Measurements from ENCODE around the gene PTPRN2.
"Not testable (repeated sequence)": the region's sequence is repeated elsewhere in the genome, so short reads cannot be mapped to it uniquely, and the experiment has no call there.

Gene PTPRN2

DNA sequence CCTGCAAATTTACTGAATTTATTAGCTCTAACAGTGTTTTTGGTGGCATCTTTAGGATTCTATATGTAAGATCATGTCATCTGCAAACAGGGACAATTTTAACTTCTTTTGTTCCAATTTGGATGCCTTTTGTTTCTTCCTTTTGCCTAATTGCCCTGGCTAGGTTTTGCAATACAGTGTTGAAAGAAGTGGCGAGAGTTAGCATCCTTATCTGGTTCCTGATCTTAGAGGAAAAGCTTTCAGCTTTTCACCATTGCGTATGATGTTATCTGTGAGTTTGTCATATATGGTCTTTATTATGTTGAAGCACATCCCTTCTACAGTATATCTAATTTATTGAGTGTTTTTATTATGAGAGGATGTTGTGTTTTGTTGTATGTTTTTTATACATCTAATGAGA lies 301.4 kb downstream of the PTPRN2 start:
- DNase-seq, result no peak

DNA sequence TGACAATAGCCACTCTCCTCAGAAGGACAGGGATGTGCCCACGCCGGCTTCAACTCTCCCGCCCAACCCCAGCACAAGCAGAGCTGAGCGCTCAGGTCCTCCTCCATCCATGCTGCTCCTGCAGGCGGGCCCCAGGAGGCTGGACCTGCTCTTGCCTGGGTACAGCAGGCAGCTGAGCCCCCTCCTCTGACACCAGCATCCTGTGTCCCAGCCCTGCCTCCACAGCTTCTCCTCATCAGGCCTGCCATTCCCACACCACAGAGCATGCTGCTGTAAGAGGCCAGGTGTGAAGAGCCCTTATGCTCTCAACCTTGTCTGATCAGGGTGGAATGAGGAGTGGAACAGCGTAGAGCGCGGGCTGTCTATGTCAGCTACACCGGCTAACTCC lies 302.2 kb downstream of the PTPRN2 start:
- no peak for DNase-seq

DNA sequence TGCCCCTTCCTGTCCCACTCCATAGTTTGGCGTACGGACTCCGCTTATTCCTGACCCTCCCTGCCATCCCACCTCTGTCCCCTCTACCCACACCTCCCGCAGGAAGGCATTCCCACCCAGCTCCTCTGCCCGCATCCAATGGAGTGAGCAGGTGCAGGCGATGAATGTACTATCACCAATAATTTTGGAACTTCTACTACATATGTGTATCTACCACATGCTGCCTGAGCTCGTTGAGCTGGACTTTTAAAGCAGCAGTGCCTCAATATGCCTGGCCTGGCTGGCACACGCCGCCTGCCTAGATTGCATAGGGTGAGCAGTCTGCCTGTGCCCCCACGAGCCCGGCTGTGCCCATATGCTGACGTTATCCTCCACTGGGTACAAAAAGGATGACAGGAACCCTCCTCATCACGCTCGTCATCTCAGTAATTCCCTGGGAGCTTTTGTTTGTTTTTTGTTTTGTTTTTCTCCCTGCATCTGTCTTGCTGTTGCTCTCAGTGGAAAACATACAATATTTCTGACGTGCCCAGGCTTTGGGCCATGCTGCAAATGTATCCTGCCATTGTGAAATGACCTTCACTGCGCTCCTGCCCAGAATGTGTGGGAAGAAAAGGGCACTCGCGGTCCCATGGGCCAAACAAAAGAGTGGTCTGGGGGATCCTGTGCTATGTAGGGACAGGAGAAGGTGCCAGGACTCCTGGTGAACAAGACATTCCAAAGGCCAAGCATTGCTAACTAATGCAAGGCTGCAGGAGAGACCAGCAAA lies 302.8 kb downstream of the PTPRN2 start:
- no peak for DNase-seq

DNA sequence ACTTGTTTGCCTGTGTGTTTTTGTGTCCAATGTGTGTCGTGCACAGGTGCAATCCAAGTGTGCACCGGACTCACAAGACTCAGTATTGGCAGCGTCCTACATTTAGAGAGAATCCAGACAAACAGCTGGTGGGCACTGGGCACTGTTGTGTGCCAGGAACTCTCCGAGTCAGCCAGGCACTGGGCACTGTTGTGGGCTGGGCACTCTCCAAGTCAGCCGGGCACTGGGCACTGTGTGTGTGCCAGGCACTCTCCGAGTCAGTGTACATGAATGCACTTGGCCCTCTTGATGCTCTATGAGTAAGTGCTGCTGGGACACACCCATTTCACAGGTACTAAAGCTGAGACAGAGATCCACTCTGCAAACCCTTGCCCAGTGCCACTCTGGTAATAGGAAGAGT lies 303.5 kb downstream of the PTPRN2 start:
- no peak for DNase-seq

DNA sequence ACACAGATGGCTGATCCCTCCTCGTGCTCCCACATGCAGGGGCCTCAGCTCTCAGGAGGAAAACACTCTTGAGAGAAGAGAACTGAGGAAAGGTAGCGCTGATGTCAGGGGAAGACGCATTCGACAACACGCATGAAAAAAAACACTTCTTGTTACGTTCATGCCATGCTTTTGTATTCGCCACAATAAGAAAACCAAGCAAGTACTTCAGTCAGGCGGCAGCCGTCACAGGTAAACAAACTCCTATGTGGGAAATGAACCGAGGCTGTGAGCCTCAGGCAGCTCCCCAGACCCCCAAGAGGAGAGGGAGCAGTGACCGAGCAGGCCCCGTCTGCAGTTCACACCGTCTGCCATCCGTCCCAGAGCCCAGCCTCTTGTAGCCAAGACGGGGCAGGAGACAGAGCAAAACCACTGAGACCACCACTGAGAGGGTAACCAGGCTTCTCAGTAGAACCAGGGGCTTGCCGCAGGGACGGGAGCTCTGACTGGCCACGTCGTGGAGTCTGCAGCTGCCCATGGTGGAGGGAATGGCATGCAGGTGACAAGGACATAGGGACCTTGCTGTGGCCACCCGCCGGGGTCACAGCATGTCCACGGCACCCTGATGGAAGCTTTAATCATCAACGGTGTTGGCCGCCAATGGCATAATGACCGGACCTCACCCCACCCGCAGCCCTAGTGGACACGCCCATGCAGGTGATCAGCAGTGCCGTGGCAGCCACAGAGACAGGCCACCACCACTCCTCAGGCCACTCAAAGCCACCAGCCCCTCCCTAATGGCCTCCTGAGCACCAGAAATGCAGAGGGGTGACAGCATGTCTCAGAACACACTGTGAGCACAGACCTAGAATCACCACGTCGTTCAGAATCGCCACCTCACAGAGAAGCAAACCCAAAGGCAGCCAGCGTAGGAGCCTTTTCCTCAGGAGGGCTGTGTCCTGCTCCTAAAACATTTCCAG lies 304.3 kb downstream of the PTPRN2 start:
- DNase-seq, result no peak

DNA sequence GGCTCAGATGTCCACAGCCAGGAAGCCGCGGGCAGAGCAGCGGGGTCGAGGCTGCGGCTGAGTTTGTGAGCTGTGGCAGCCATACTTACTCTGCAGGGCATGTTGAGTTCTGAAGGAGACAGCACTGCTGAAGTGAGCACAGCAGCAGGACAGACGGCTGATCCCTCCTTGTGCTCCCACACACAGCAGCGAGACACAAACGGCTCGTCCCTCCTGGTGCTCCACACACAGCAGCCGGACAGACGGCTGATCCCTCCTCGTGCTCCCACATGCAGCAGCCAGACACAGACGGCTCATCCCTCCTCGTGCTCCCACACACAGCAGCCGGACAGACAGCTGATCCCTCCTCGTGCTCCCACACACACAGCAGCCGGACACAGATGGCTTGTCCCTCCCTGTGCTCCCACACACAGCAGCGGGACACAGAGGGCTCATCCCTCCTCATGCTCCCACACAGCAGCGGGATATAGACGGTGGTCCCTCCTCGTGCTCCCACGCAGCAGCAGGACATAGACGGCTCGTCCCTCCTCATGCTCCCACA lies 305.1 kb downstream of the PTPRN2 start:
- no peak for DNase-seq

DNA sequence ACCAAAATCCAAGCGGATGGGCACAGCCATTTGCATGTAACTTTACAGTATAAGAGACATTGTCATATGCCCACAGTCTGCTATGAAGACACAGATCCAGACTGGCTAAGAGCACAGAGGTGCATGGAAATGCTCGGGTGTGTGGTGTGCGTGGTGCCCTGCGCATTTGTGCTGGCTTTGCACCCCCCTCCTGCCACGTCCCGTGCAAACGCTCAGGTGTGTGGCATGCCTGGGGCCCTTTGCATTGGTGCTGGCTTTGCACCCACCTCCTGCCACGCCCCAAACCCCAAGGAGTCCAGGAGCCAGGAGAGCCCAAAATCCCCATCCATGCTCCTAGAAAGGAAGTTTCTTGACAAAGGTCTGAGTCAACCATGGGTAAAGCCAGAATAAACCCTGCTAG lies 306.2 kb downstream of the PTPRN2 start:
- no peak for DNase-seq

DNA sequence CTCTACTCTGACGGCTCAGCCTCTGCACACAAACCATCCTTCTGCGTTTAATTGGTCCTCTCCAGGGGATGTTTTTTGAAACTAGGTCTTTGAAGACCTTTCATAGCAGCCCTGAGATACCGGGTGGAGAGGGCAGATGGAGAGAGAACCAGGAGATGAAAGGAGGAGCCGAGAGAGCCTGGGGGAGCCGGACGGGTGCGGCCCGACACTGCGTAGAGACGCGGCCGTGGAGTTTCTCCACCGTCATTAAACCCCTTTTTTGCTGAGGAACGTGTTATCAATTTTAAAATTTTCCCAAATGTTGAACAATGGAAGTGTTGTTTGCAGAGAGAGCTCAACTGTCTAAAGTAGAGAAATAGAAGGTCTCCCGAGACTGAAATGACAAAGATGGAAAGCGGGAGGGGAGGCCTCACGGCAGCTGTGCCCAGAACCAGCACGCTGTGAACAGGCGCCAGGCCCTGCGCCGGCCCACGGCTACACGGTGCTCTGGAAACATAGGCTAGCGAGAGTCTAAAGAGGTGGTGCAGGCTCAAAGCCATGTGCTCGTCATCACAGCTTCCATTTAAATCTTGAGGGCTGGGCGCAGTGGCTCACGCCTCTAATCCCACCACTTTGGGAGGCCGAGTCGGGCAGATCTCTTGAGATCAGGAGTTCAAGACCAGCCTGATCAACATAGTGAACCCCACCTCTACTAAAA lies 307.0 kb downstream of the PTPRN2 start:
- DNase-seq, result no peak

DNA sequence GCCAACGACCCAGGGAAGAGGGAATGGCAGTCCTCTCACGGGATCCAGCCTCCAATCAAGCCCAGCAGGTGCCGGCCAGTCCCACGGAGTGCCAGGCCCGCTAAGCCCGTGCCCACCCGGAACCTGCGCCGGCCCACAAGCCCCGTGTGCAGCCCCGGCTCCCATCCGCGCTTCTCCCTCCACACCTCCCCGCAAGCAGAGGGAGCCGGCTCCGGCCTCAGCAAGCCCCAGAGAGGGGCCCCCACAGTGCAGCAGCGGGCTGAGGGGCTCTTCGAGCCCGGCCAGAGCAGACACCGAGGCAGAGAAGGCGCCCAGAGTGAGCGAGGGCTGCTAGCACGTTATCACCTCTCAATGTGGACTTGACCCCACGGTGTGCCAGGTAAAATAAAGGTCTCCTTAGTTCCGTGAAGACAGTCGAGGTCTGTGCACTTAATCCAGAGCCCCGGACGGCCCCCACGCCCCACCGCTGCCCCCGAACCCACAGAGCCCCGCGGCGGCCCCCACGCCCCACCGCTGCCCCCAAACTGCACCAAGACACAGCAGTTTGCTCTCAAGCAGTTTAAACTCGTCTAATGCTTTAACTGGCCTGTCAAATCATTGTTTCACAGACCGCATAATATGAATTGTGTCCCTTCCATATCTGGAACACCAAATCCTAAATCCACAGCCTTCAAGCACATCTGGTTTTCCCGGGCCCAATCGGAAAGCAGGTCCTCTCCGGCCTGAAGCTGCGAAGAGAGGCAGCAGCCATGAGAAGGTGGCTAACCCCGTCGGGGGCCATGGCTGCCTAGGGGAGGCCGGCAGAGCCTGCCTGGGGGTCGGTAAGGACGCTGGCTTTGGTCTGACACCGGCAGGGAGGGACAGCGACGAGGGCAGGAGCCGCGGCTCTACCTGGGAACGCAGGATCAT lies 307.8 kb downstream of the PTPRN2 start:
- no peak for DNase-seq

DNA sequence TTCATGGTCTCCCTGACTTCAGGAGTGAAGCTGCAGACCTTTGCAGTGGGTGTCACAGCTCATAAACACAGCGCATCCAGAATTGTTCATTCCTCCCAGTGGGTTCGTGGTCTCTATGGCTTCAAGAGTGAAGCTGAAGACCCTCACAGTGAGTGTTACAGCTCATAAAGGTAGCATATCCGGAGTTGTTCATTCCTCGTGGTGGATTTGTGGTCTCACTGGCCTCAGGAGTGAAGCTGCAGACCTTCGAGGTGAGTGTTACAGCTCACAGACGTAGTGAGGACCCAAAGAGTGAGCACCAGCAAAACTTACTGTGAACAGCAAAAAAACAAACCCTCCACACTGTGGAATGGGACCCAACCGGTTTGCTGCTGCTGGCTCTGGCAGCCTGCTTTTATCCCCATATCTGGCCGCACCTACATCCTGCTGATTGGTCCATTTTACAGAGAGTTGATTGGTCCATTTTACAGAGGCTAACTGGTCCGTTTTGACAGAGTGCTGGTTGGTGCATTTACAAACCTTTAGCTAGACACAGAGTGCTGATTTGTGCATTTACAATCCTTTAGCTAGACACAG lies 308.8 kb downstream of the PTPRN2 start:
- no peak for DNase-seq

DNA sequence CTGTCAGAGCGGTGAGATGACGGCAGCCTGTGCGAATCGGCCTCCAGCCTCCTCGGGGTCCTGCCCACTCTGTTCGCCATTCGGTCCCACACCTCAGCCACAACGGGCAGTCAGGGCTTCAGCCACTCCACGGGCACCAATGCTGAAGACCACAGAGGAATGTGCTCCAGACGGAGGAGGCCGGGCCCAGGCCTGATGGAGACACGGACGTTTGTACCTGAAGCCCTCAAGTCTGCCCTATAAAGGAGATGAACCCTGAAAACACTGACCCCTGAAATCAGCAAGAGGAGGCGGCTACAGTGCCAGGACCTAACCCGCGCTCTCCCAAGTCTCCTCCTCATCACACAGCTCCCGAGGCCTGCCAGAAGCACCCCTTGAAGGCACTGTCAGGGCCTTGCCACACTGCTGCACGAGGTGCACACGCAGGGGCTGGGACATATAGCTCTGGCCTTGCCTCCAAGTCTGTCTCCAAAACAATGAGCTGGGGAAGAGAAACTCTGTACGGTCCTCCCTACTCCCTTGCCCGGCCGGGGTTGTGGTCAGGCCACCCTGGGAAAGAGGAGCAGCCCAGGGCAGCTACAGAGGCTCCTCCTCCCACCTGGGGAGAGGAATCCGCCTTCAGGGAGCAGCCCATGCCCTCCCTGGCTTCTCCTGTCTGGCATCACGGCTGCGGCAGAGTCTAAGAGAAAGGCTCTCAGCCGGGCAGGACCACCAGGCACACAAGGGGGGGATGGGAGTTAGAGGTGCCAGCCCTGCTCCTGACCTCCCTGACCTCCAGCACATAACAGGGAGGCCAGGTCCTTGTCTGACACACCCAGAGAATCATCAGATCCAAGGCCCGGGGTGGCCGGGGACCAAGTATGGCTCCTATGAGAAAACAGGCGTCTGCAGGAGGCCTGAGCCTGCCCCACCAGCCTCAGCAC lies 310.1 kb downstream of the PTPRN2 start:
- no peak for DNase-seq

DNA sequence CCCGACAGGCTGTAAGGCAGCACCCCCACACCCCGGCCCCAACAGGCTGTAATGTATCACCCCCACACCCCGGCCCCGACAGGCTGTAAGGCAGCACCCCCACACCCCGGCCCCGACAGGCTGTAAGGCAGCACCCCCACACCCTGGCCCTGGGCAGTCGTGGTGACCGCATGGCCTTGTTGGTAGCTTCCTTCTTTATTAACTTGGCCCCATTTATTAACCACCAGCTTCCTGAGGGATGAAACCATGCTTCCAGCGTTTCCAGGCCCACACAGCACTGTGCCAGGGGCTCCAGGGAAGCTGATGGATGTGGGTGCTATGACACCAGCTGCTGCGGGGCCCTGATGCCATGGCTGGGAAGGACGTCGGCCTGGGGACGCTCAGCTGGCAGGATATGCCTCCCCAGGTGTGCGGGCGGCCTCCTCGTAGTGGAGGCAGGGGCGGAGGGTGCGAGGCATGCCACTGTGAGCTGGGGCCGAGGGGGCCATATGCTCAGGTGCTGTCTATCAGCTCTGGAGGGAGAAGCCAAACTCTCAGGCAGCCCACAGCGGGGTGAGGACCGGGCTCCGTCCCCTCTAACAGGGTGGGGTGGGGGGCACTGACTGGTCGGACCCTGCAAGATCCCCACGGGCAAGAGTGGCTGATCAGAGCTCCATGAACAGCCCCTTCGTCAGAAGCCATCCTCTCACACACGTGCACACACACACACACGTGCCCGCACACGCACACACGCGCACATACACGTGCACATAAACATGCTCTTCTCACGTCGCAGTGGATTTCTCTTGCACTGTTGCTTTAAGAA lies 311.0 kb downstream of the PTPRN2 start:
- DNase-seq, result no peak

DNA sequence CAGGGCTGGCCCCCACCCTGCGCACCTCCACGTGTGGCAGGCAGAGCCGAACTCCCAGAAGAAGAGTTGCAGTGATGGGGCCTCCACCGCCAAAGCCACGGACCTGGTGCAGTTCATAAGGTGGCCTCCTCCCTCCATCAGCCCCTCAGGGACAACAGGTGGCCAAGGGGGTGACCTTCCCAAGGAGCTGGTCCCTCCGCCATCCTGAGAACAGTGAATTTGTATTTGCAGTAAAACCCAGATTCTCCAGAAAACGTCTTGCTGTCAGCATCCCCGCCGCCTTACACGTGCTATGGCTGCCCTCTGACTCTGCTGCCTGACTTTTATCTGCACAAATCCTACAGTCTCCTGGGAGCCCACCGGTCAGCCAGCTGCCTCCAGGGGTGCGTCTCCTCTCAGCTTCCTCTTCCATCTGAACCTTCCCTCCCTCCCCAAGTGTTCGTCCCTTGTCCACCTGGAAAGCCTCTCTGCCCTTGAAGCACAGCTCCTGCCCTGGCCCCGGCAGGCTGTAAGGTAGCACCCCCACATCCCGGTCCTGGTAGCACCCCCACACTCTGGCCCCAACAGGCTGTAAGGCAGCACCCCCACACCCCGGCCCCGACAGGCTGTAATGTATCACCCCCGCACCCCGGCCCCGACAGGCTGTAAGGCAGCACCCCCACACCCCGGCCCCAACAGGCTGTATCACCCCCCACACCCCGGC lies 311.8 kb downstream of the PTPRN2 start:
- no peak for DNase-seq

DNA sequence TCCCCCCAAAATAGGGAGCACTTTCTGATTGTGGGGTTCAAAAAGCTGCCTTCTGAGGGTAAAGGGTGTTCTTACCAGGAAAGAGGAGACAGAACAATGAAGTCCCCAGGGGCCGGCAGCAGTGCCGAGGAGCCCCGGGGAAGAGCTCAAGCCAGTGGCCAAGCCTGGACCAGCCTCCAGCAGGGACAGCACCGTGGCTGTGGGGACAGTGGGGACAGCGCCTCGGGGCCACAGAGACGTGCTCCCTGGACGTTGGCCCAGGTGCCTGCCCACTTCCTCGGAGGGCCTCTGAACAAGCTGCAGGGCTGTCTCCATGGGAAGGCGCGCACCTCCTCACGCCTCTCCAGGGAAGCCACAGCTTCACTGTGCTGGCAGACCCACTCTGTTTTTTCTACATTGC lies 312.6 kb downstream of the PTPRN2 start:
- DNase-seq, result no peak

DNA sequence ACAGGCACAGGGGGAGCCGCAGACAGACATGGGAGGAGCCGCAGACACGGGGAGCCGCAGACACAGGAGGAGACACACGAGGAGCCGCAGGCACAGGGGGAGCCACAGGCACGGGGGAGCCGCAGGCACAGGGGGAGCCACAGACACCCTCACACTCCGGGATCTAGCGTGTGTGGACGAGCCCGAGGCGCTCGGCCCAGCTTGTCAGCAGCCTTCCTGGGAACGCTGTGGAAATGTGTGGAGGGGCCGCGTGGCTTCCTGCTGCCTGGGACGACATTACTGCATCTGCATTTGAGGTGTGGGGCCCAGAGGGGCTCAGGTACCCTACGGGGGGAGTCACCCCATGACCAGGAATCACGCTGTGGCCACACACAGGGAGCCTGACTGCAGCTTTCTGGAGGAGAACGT lies 313.2 kb downstream of the PTPRN2 start:
- DNase-seq, result no peak

DNA sequence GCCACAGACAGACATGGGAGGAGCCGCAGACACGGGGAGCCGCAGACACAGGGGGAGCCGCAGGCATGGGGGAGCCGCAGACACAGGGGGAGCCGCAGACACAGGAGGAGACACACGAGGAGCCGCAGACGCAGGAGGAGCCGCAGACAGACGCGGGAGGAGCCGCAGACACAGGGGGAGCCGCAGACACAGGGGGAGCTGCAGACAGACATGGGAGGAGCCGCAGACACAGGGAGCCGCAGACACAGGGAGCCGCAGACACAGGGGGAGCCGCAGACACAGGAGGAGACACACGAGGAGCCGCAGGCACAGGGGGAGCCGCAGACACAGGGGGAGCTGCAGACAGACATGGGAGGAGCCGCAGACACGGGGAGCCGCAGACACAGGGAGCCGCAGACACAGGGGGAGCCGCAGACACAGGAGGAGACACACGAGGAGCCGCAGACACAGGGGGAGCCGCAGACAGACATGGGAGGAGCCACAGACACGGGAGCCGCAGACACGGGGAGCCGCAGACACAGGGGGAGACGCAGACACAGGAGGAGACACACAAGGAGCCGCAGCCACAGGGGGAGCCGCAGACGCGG lies 313.8 kb downstream of the PTPRN2 start:
- not testable (repeated sequence) for DNase-seq

DNA sequence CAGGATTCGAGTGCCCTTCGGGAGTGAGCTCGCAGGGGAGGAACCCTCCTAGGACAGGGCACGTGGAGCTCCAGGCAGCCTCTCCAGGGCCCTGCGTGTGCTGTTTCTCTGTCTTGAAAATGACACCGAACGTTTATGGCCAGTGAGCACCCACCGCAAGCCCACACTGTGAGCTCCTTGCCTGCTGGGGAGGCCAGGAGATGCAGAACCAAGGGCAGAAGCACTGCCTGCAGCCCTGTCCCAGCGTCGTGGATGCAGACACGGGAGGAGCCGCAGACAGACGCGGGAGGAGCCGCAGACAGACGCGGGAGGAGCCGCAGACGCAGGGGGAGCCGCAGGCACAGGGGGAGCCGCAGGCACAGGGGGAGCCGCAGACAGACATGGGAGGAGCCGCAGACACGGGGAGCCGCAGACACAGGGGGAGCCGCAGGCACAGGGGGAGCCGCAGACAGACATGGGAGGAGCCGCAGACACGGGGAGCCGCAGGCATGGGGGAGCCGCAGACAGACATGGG lies 314.4 kb downstream of the PTPRN2 start:
- DNase-seq, result no peak

DNA sequence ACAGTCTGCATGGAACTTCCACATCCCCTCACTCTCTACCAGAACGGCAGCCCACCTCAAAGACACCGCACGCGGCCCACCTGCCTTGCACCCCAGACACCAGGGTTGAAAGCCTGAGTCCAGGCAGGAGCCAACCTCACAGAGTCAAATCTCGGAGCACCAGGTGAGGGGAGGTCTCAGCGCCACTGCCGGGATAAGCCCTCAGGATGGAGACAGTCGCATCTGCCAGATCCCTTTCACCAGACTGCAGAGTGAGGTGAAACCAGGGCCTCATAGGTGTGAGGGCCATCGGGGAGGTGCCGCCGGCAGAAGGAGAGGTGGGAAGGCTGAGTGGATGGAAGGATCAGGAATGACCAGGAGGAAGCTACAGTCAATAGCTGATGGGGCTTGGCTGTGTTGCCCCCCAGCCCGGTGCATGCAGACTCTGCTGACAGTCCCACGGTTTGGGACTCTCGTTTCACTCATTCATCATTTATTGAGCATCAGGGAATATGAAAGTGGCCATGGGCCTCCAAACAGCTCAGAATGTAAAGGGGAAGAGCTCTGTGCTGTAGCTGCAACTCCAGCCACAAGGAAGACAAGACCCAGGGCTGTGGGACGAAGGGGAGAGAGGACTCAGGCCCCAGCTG lies 315.0 kb downstream of the PTPRN2 start:
- DNase-seq, result no peak
